Prostate gland (tissue), 2 donors: Measurements from ENCODE around the gene EAPP.
"Not testable (repeated sequence)": the region's sequence is repeated elsewhere in the genome, so short reads cannot be mapped to it uniquely, and the experiment has no call there.

Experiments
- CTCF ChIP-seq, 4 experiments: fragments of 200-600 bp in 2 of 4; fragments of 450-650 bp in 2 of 4; sonication (generic) in 2 of 4; IDR thresholded peaks; 1 replicate in 3 of 4; 2 replicates in 1 of 4; pipeline ENCODE4 v1.5.1; 2016 to 2019; ENCODE audit warnings: antibody characterized with exemption in 4 of 4, mild to moderate bottlenecking in 2 of 4, moderate library complexity in 2 of 4
- POLR2A ChIP-seq: fragments of 450-650 bp; IDR thresholded peaks from one replicate; pipeline ENCODE4 v1.6.1; 2016; ENCODE audit warnings: antibody characterized with exemption, mild to moderate bottlenecking

GRCh38 chr14:34476036-34476435 is 63.5 kb downstream of the EAPP start:
- not testable (repeated sequence) for TF ChIP-seq POLR2A; CTCF (IDR thresholded peaks at IDR 0.05)
